ENCODE results near the gene ATAD2B.

ATAD2B gene

DNA sequence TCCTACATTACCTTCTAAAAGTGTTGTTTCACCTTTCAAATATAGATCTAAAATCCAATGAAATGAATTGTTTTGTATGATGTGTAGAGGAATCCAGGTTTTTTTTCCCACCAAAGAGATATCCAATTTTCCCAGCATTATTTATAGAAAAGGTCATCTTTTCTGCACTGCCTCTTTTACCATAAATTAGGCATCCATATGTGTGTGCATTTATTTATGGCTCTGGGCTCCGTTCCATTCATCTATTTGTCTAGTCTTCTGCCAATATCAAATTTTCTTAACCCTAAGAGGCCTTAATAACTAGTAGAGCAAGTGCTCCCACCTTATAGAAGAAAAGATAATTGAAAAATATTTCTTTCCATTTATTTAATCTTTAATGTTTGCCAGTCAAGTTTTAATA is 88.3 kb downstream of the ATAD2B start:
- H3K4me1 ChIP-seq (ENCODE audit: control extremely low read depth in 1 of 4, control insufficient read depth in 4 of 4, insufficient read depth in 4 of 4, low read length in 3 of 4): no peaks in the 10 kb centered on the region
- WGBS (ENCODE audit: insufficient coverage): no CpG with 5 or more reads among the region's 1 CpG
- peaks cover 0 to 9% (median 4%) of the 10 kb centered on the region in 5 experiments for H3K9me3 ChIP-seq (ENCODE audit: control extremely low read depth in 1 of 5, control insufficient read depth in 4 of 5, insufficient read depth in 2 of 5, low read depth in 1 of 5, low read length in 4 of 5)
- H3K4me3 ChIP-seq (ENCODE audit: control insufficient read depth in 1 of 7, extremely low read depth in 1 of 7, insufficient read depth in 4 of 7, low read depth in 2 of 7, low read length in 6 of 7): no peak overlapping the region
- ChIA-PET CTCF (no interaction called here), POLR2A (no interaction called here)
- H3K36me3 ChIP-seq (ENCODE audit: control insufficient read depth in 4 of 4, insufficient read depth in 4 of 4, low read length in 3 of 4): peaks cover 2 to 27% (median 11%) of the 10 kb centered on the region in 4 experiments
- DNase-seq: no peak
- no peak overlapping the region for H3K27ac ChIP-seq (ENCODE audit: insufficient read depth in 1 of 2, low read depth in 1 of 2, low read length in 2 of 2, poor library complexity in 1 of 2, severe bottlenecking in 2 of 2)
- no peaks in the 10 kb centered on the region for H3K27me3 ChIP-seq (replicated peaks in 2 of 5; ENCODE audit: control insufficient read depth in 4 of 5, insufficient read depth in 5 of 5, low read length in 4 of 5)

GRCh38 chr2:23837871-23838270 is 89.1 kb downstream of the ATAD2B start:
- no CpG with 5 or more reads among the region's 1 CpG for WGBS (ENCODE audit: insufficient coverage)
- POLR2A ChIA-PET: no interaction called here

GRCh38 chr2:23836971-23837565 is 89.9 kb downstream of the ATAD2B start:
- Histone ChIP-seq H3K4me3 (ENCODE audit: control insufficient read depth in 1 of 7, extremely low read depth in 1 of 7, insufficient read depth in 4 of 7, low read depth in 2 of 7, low read length in 6 of 7) (no peak overlapping the region), H3K27me3 (replicated peaks in 2 of 5; ENCODE audit: control insufficient read depth in 4 of 5, insufficient read depth in 5 of 5, low read length in 4 of 5) (no peaks in the 10 kb centered on the region), H3K27ac (ENCODE audit: insufficient read depth in 1 of 2, low read depth in 1 of 2, low read length in 2 of 2, poor library complexity in 1 of 2, severe bottlenecking in 2 of 2) (no peak overlapping the region), H3K9me3 (ENCODE audit: control extremely low read depth in 1 of 5, control insufficient read depth in 4 of 5, insufficient read depth in 2 of 5, low read depth in 1 of 5, low read length in 4 of 5) (peaks cover 0 to 9% (median 4%) of the 10 kb centered on the region in 5 experiments), H3K36me3 (ENCODE audit: control insufficient read depth in 4 of 4, insufficient read depth in 4 of 4, low read length in 3 of 4) (peaks cover 0 to 26% (median 8%) of the 10 kb centered on the region in 4 experiments), H3K4me1 (ENCODE audit: control extremely low read depth in 1 of 4, control insufficient read depth in 4 of 4, insufficient read depth in 4 of 4, low read length in 3 of 4) (no peaks in the 10 kb centered on the region)
- ChIA-PET POLR2A (no interaction called here), CTCF (interaction anchor here (1.6 to 2.1 kb wide), 2 partner anchors 14 to 26 kb away, joined by 3 to 11 read pairs; no protein-coding TSS in a partner anchor)
- no peak for DNase-seq
- 85% methylated on average over 9 of the region's 9 CpGs for WGBS (ENCODE audit: insufficient coverage)

More at GRCh38 chr2:23837871-23838270, 89.1 kb downstream of the ATAD2B start:
- peaks cover 0 to 9% (median 4%) of the 10 kb centered on the region in 5 experiments for H3K9me3 ChIP-seq (ENCODE audit: control extremely low read depth in 1 of 5, control insufficient read depth in 4 of 5, insufficient read depth in 2 of 5, low read depth in 1 of 5, low read length in 4 of 5)
- H3K4me1 ChIP-seq (ENCODE audit: control extremely low read depth in 1 of 4, control insufficient read depth in 4 of 4, insufficient read depth in 4 of 4, low read length in 3 of 4): no peaks in the 10 kb centered on the region
- no peaks in the 10 kb centered on the region for H3K27me3 ChIP-seq (replicated peaks in 2 of 5; ENCODE audit: control insufficient read depth in 4 of 5, insufficient read depth in 5 of 5, low read length in 4 of 5)
- peaks cover 0 to 26% (median 8%) of the 10 kb centered on the region in 4 experiments for H3K36me3 ChIP-seq (ENCODE audit: control insufficient read depth in 4 of 4, insufficient read depth in 4 of 4, low read length in 3 of 4)
- CTCF ChIA-PET: no interaction called here
- no peak for DNase-seq
- no peak overlapping the region for H3K27ac ChIP-seq (ENCODE audit: insufficient read depth in 1 of 2, low read depth in 1 of 2, low read length in 2 of 2, poor library complexity in 1 of 2, severe bottlenecking in 2 of 2)
- H3K4me3 ChIP-seq (ENCODE audit: control insufficient read depth in 1 of 7, extremely low read depth in 1 of 7, insufficient read depth in 4 of 7, low read depth in 2 of 7, low read length in 6 of 7): no peak overlapping the region

DNA sequence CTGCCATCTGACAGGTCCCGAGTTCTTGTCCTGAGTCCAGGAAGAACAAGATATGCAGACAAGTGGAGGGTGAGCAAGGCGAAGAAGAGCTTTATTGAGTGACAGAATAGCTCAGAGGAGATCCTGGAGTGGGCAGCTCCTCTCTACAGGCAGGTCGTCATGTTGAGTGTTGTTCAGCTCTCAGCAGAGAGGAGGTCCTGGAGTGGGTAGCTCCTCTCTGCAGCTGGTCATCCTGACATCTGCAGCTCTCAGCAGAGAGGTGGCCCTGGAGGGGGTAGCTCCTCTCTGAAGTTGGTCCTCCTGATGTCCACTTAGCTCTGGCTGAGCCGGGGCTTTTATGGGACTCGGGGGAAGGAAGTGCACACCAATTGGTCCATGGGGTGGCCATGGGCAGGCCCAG is 90.4 kb downstream of the ATAD2B start:
- no peak for DNase-seq
- no peaks in the 10 kb centered on the region for H3K4me1 ChIP-seq (ENCODE audit: control extremely low read depth in 1 of 4, control insufficient read depth in 4 of 4, insufficient read depth in 4 of 4, low read length in 3 of 4)
- H3K9me3 ChIP-seq (ENCODE audit: control extremely low read depth in 1 of 5, control insufficient read depth in 4 of 5, insufficient read depth in 2 of 5, low read depth in 1 of 5, low read length in 4 of 5): peaks cover 0 to 9% (median 4%) of the 10 kb centered on the region in 5 experiments
- 100% methylated on average over 5 of the region's 5 CpGs for WGBS (ENCODE audit: insufficient coverage)
- peaks cover 0 to 26% (median 7%) of the 10 kb centered on the region in 4 experiments for H3K36me3 ChIP-seq (ENCODE audit: control insufficient read depth in 4 of 4, insufficient read depth in 4 of 4, low read length in 3 of 4)
- H3K4me3 ChIP-seq (ENCODE audit: control insufficient read depth in 1 of 7, extremely low read depth in 1 of 7, insufficient read depth in 4 of 7, low read depth in 2 of 7, low read length in 6 of 7): no peak overlapping the region
- ChIA-PET CTCF (interaction anchor here (0.7 to 2.1 kb wide), 3 partner anchors 11 to 27 kb away, joined by 3 to 11 read pairs (median 3); no protein-coding TSS in a partner anchor), POLR2A (no interaction called here)
- H3K27ac ChIP-seq (ENCODE audit: insufficient read depth in 1 of 2, low read depth in 1 of 2, low read length in 2 of 2, poor library complexity in 1 of 2, severe bottlenecking in 2 of 2): no peak overlapping the region
- H3K27me3 ChIP-seq (replicated peaks in 2 of 5; ENCODE audit: control insufficient read depth in 4 of 5, insufficient read depth in 5 of 5, low read length in 4 of 5): no peaks in the 10 kb centered on the region

GRCh38 chr2:23835988-23836387 is 90.9 kb downstream of the ATAD2B start:
- Histone ChIP-seq H3K4me1 (ENCODE audit: control extremely low read depth in 1 of 4, control insufficient read depth in 4 of 4, insufficient read depth in 4 of 4, low read length in 3 of 4) (no peaks in the 10 kb centered on the region), H3K27me3 (replicated peaks in 2 of 5; ENCODE audit: control insufficient read depth in 4 of 5, insufficient read depth in 5 of 5, low read length in 4 of 5) (no peaks in the 10 kb centered on the region), H3K36me3 (ENCODE audit: control insufficient read depth in 4 of 4, insufficient read depth in 4 of 4, low read length in 3 of 4) (peaks cover 0 to 26% (median 6%) of the 10 kb centered on the region in 4 experiments), H3K4me3 (ENCODE audit: control insufficient read depth in 1 of 7, extremely low read depth in 1 of 7, insufficient read depth in 4 of 7, low read depth in 2 of 7, low read length in 6 of 7) (no peak overlapping the region), H3K9me3 (ENCODE audit: control extremely low read depth in 1 of 5, control insufficient read depth in 4 of 5, insufficient read depth in 2 of 5, low read depth in 1 of 5, low read length in 4 of 5) (peaks cover 0 to 9% (median 4%) of the 10 kb centered on the region in 5 experiments), H3K27ac (ENCODE audit: insufficient read depth in 1 of 2, low read depth in 1 of 2, low read length in 2 of 2, poor library complexity in 1 of 2, severe bottlenecking in 2 of 2) (no peak overlapping the region)
- 98% methylated on average over 9 of the region's 9 CpGs for WGBS (ENCODE audit: insufficient coverage)
- CTCF ChIA-PET: interaction anchor here (0.7 to 2.1 kb wide), 4 partner anchors 11 to 91 kb away, joined by 3 to 11 read pairs (median 3); partner anchors contain the start of gene ATAD2B
- DNase-seq: no peak
- POLR2A ChIA-PET: interaction anchor here (0.6 kb wide), 1 partner anchor 53 kb away, joined by 3 read pairs; no protein-coding TSS in a partner anchor

- no peak overlapping the region for H3K4me3 ChIP-seq (ENCODE audit: control insufficient read depth in 1 of 7, extremely low read depth in 1 of 7, insufficient read depth in 4 of 7, low read depth in 2 of 7, low read length in 6 of 7)
- no peak overlapping the region for H3K27ac ChIP-seq (ENCODE audit: insufficient read depth in 1 of 2, low read depth in 1 of 2, low read length in 2 of 2, poor library complexity in 1 of 2, severe bottlenecking in 2 of 2)
- ChIA-PET POLR2A (interaction anchor here (0.6 kb wide), 1 partner anchor 53 kb away, joined by 3 read pairs; no protein-coding TSS in a partner anchor), CTCF (interaction anchor here (1.0 to 2.1 kb wide), 3 partner anchors 12 to 92 kb away, joined by 3 to 11 read pairs (median 4); partner anchors contain the start of gene ATAD2B)
- no peaks in the 10 kb centered on the region for H3K27me3 ChIP-seq (replicated peaks in 2 of 5; ENCODE audit: control insufficient read depth in 4 of 5, insufficient read depth in 5 of 5, low read length in 4 of 5)
- peaks cover 0 to 22% (median 6%) of the 10 kb centered on the region in 4 experiments for H3K36me3 ChIP-seq (ENCODE audit: control insufficient read depth in 4 of 4, insufficient read depth in 4 of 4, low read length in 3 of 4)
- H3K4me1 ChIP-seq (ENCODE audit: control extremely low read depth in 1 of 4, control insufficient read depth in 4 of 4, insufficient read depth in 4 of 4, low read length in 3 of 4): no peaks in the 10 kb centered on the region
- WGBS (ENCODE audit: insufficient coverage): 97% methylated on average over 3 of the region's 5 CpGs
- H3K9me3 ChIP-seq (ENCODE audit: control extremely low read depth in 1 of 5, control insufficient read depth in 4 of 5, insufficient read depth in 2 of 5, low read depth in 1 of 5, low read length in 4 of 5): peaks cover 0 to 9% (median 4%) of the 10 kb centered on the region in 5 experiments
- no peak for DNase-seq
These were observed 91.5 kb downstream of the ATAD2B start for GRCh38 chr2:23835423-23835822.

- Histone ChIP-seq H3K4me1 (ENCODE audit: control extremely low read depth in 1 of 4, control insufficient read depth in 4 of 4, insufficient read depth in 4 of 4, low read length in 3 of 4) (peaks cover 0 to 5% (median 0%) of the 10 kb centered on the region in 4 experiments), H3K4me3 (ENCODE audit: control insufficient read depth in 1 of 7, extremely low read depth in 1 of 7, insufficient read depth in 4 of 7, low read depth in 2 of 7, low read length in 6 of 7) (no peak overlapping the region), H3K27me3 (replicated peaks in 2 of 5; ENCODE audit: control insufficient read depth in 4 of 5, insufficient read depth in 5 of 5, low read length in 4 of 5) (no peaks in the 10 kb centered on the region), H3K9me3 (ENCODE audit: control extremely low read depth in 1 of 5, control insufficient read depth in 4 of 5, insufficient read depth in 2 of 5, low read depth in 1 of 5, low read length in 4 of 5) (no peaks in the 10 kb centered on the region), H3K27ac (ENCODE audit: insufficient read depth in 1 of 2, low read depth in 1 of 2, low read length in 2 of 2, poor library complexity in 1 of 2, severe bottlenecking in 2 of 2) (peak overlapping the region in 1 of 2 experiments; percentile 43), H3K36me3 (ENCODE audit: control insufficient read depth in 4 of 4, insufficient read depth in 4 of 4, low read length in 3 of 4) (peaks cover 0 to 4% (median 0%) of the 10 kb centered on the region in 4 experiments)
- ChIA-PET CTCF (no interaction called here), POLR2A (no interaction called here)
- no CpG with 5 or more reads among the region's 1 CpG for WGBS (ENCODE audit: insufficient coverage)
- DNase-seq: no peak
These were observed 97.9 kb downstream of the ATAD2B start for GRCh38 chr2:23828986-23829385.
